ENCODE data around the gene RBMS3.

Gene RBMS3

GRCh38 chr3:29307295-29307694, 26.4 kb downstream of the RBMS3 start:
- DNase-seq (ENCODE audit: low read depth): no peak
- H3K4me3 ChIP-seq (ENCODE audit: low read depth, low read length): no peak overlapping the region
- TF ChIP-seq, protein P1, sequence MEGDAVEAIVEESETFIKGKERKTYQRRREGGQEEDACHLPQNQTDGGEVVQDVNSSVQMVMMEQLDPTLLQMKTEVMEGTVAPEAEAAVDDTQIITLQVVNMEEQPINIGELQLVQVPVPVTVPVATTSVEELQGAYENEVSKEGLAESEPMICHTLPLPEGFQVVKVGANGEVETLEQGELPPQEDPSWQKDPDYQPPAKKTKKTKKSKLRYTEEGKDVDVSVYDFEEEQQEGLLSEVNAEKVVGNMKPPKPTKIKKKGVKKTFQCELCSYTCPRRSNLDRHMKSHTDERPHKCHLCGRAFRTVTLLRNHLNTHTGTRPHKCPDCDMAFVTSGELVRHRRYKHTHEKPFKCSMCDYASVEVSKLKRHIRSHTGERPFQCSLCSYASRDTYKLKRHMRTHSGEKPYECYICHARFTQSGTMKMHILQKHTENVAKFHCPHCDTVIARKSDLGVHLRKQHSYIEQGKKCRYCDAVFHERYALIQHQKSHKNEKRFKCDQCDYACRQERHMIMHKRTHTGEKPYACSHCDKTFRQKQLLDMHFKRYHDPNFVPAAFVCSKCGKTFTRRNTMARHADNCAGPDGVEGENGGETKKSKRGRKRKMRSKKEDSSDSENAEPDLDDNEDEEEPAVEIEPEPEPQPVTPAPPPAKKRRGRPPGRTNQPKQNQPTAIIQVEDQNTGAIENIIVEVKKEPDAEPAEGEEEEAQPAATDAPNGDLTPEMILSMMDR (IDR thresholded peaks at IDR 0.05; ENCODE audit: control insufficient read depth, extremely low read depth, insufficient read depth): no peak

DNA sequence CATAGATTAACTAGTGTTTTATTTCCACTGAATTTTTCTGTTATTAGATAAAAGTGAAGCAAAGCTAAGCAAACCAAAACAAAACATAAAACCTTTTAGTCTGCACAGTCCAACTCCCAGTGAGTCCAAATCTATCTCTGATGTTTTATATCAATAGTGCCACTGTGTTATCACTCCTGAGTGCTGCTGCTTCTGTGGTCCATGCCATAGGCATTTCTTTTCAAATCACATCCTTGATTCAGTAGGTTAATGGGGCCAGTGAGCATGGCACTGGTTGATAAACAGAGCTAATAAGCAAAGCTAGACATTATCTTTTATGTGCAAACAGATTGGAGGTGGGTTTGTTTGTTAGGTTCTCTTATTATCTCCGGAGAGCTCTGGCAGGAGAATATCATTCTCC, 30.0 kb downstream of the RBMS3 start:
- TF ChIP-seq, protein P1 (IDR thresholded peaks at IDR 0.05; ENCODE audit: control insufficient read depth, extremely low read depth, insufficient read depth): no peak
- DNase-seq (ENCODE audit: low read depth): no peak
- H3K4me3 ChIP-seq (ENCODE audit: low read depth, low read length): no peak overlapping the region

- TF ChIP-seq, protein P1 (IDR thresholded peaks at IDR 0.05; ENCODE audit: control insufficient read depth, extremely low read depth, insufficient read depth): no peak
- no peak for DNase-seq (ENCODE audit: low read depth)
Measured at GRCh38 chr3:29311795-29312194, 30.9 kb downstream of the RBMS3 start.

DNA sequence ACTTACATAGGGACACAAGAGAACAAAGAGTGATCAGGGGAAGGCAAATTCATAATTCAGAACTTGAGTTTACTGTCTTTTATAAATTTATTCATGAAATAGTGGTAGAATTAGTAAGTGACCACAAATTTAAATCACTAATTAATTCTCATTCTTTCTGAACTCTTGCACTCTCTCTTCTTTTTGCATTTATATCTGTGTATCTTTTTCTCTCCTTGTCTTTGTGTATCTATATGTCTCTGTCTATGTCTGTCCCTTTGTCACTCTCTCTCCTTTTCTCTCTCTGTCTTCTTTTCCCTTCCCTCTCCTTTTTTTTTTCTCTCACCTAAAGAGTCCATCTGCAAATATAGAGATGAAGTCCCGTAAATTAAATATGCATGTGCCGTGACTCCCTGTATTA, 31.5 kb downstream of the RBMS3 start:
- no peak for DNase-seq (ENCODE audit: low read depth)
- no peak overlapping the region for H3K4me3 ChIP-seq (ENCODE audit: low read depth, low read length)
- TF ChIP-seq, protein P1 (IDR thresholded peaks at IDR 0.05; ENCODE audit: control insufficient read depth, extremely low read depth, insufficient read depth): no peak

More at GRCh38 chr3:29311795-29312194, 30.9 kb downstream of the RBMS3 start:
- no peak overlapping the region for H3K4me3 ChIP-seq (ENCODE audit: low read depth, low read length)

DNA sequence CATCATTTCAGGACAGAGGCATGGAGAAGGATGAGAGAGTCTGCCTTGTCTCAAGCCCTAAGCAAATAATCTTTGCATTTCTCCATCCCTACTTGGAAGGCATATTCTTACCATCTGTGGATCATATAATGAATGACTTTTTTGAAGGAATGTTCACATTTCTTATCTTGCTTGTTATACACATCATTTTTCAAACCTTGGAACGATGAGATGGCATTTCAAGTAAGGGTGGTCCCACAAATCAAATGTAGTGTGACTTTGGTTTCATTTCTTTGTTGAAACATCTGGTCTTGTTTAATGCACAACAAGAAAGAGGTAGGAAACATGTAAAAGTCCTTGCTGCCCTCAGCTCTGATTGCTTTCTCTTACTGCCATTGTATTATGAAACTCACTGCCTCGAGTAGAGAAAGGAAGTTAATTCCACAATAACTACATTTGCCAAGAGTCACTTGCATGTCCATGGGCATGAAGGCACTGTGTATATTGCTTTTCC, 32.1 kb downstream of the RBMS3 start:
- TF ChIP-seq, protein P1 (IDR thresholded peaks at IDR 0.05; ENCODE audit: control insufficient read depth, extremely low read depth, insufficient read depth): no peak
- no peak overlapping the region for H3K4me3 ChIP-seq (ENCODE audit: low read depth, low read length)
- no peak for DNase-seq (ENCODE audit: low read depth)

DNA sequence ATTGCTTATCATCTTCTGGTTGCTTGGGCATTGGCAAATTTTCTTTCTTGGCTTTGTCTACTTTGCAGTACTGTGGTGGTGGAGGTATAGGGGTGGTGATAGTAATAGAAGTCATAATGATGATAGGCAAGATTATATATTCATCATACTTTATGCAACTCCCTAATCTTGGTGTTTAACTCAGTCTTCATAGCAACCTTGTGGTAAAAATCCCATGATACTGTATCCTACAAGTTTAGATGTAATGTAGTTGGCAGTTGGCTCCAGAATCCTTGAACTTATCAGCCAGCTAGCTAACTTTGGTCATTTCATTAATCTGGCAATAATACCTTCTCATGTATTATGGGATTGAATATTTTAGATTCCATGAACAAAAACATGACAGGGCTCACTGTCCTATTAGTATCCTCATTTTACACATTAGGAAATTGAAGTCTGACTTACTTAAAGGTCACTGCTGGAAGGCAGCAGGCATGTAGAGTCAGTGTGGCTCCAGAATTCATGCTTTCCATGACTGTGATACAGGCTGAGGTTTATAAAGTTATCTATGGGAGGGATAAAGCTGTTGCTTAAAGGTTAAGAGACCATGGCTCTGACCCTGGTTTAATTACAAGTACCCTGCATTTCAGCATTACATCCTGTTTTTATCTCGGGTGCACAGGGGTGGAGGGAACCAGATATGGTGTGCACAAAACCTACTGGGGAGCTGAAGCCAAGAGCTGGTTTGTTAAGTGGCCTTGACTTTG, 33.3 kb downstream of the RBMS3 start:
- TF ChIP-seq, protein P1 (IDR thresholded peaks at IDR 0.05; ENCODE audit: control insufficient read depth, extremely low read depth, insufficient read depth): no peak
- H3K4me3 ChIP-seq (ENCODE audit: low read depth, low read length): no peak overlapping the region
- no peak for DNase-seq (ENCODE audit: low read depth)

GRCh38 chr3:29314727-29315088, 33.8 kb downstream of the RBMS3 start:
- no peak for DNase-seq (ENCODE audit: low read depth)
- no peak overlapping the region for H3K4me3 ChIP-seq (ENCODE audit: low read depth, low read length)
- TF ChIP-seq, protein P1 (IDR thresholded peaks at IDR 0.05; ENCODE audit: control insufficient read depth, extremely low read depth, insufficient read depth): no peak

All from LNCaP clone FGC (cell line).